ENCODE results near the gene STMN3.

STMN3 gene

GRCh38 chr20:63599396-63600050 is 53.7 kb downstream of the STMN3 start:
- TF ChIP-seq CTCF (conservative IDR thresholded peaks at IDR 0.05; ENCODE audit: low read length), result no peak
- DNase-seq (ENCODE audit: low read depth), result no peak
- H3K4me3 ChIP-seq (ENCODE audit: low read length), result no peak overlapping the region

DNA sequence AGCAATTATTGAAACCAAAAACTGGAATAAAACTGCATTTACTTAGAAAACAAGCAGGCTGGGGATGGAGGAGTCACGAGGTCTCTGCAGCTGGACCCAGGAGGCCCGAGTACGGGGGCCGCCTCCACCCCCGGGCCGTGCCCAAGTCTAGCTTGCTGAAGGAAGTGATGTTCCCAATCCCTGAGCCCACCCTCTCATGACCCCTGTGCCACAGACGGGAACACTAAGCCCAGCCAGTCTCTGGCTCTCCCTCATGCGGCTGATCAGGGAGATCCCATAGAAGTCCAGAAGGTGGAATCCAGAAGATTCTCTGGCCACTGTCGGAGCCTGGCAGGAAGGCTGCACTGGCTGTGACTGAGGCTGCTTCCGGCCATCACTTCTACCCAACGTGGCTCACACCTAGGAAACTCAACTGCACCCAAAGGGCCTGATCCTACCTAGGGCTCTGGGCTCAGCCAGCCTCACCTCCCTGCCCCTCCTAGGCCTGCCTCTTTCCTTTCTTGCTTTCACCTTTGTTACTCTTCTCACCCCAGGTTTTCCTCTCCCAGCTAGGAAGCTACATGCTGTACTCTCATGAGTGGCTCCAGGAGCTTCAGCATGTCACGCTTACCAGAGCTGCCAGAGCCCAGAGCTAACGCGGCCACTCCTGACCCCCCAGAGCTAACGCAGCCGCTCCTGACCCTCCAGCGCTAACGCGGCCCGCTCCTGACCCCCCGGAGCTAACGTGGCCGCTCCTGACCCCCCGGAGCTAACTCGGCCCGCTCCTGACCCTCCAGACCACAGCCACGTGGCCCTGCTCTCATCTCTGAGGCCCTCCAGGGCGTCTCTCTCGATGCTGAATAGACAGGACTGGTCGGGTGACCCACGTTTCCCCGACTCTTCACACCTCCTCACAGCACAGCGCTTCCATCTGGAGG is 54.5 kb downstream of the STMN3 start:
- no peak for TF ChIP-seq CTCF (conservative IDR thresholded peaks at IDR 0.05; ENCODE audit: low read length)
- H3K4me3 ChIP-seq (ENCODE audit: low read length), result no peak overlapping the region
- no peak for DNase-seq (ENCODE audit: low read depth)

DNA sequence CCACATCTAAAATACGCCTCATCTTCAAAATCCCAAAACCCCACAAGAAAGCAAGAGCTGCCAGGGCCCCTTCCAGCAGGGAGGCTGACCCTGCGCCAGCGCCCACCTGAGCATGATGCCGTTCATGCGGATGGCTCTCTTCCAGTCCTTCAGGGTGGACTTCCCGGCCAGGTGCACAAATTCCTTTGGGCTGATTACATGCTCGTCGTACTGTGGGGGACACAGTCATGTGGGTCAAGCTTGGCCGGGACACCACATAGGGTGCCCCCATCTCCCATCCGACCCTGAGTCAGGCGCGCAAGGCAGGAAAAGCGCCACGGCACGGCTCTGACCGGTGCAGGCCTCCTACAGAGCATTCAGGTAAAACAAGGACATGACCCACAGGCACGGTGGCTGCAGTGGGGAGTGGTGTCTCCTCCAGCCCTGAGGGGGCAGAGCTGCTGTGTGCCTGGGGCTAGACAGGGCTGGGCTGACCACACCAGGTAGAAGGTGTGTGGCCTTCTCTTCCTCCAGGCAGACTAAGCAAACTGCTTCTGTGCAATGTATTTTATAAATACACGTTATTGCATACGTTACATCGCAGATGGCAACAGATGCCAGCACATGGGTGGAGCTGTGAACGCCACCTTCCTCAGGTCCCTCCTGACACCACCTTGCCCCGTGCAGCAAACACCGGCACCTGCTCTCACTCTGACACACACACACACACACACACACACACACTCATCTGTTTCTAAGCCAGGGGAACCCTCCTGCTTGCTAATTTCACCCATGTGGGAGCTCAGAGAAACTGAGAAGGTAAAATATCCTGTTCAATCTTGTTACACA is 55.4 kb downstream of the STMN3 start:
- H3K4me3 ChIP-seq (ENCODE audit: low read length), result no peak overlapping the region
- DNase-seq (ENCODE audit: low read depth), result no peak

DNA sequence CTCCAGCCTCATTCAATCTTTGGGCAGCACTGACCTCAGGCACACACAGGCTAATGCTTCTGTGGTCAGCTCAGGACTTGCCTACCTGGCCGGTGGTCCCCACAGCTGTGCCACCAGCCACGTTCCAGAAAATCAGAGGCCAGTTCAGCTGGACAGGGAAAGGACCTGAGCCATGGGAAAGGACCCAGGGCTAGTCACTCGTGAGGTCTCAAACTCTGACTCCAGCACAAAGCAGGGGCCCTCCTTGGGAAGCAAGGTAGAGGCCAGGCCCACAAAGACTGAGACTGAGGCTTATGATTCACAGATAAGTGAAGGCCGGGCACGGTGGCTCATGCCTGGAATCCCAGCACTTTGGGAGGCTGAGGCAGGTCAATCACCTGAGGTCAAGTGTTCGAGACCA is 56.8 kb downstream of the STMN3 start:
- TF ChIP-seq CTCF (conservative IDR thresholded peaks at IDR 0.05; ENCODE audit: low read length), result no peak
- no peak overlapping the region for H3K4me3 ChIP-seq (ENCODE audit: low read length)
- no peak for DNase-seq (ENCODE audit: low read depth)

More for the DNA sequence above, 55.4 kb downstream of the STMN3 start:
- TF ChIP-seq CTCF (conservative IDR thresholded peaks at IDR 0.05; ENCODE audit: low read length), result no peak

DNA sequence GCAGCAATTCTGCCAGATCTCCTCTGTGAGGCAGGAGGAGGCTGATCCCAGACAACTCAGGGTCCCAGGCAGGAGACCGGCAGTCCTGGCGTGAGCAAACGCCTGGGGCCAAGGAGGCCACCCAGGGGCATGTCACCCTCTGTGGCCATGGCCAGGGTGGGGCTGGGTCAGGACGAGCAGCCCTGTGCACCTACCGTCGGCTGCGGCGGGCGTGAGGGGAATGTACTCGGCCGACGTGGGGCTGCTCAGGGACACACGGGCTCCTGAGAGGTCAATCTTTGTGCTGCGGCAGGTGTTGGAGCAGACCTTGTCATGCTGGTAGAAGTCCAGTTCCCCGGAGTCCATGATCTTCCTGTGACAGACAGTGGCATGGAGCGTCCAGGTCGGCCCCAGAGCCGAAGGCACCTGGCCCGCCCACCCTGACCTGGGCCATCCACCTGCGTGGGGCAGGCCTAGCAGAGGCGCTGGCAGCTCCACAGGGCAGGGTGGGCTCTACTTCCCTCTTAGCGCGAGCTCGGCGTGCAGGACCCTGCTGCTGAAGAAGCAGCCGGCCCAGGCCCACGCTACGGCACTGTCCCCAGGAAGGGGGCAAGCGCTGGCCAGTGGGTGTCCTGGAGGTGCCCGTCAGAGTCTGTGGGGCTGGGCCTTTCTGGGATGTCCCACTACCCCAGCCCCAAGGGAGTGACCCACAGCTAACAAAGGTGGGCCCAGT is 57.7 kb downstream of the STMN3 start:
- no peak for DNase-seq (ENCODE audit: low read depth)
- TF ChIP-seq CTCF (conservative IDR thresholded peaks at IDR 0.05; ENCODE audit: low read length), result no peak
- no peak overlapping the region for H3K4me3 ChIP-seq (ENCODE audit: low read length)

GRCh38 chr20:63594043-63594561 is 59.1 kb downstream of the STMN3 start:
- H3K4me3 ChIP-seq (ENCODE audit: low read length), result no peak overlapping the region
- DNase-seq (ENCODE audit: low read depth), result peak; percentile 88

More at GRCh38 chr20:63594043-63594561, 59.1 kb downstream of the STMN3 start:
- no peak for TF ChIP-seq CTCF (conservative IDR thresholded peaks at IDR 0.05; ENCODE audit: low read length)

All from AG10803 (cell line).